ENCODE measurements around the gene CIT.

Gene CIT

GRCh38 chr12:119876761-119877638 lies at the start of gene CIT:
TSS of gene CIT (minus strand) at chr12:119877320. CDS start at chr12:119876168, 1,152 bp downstream.
- TF ChIP-seq CTCF (IDR thresholded peaks at IDR 0.05; ENCODE audit: extremely low read depth, missing control alignments) = no peak
- DNase-seq (ENCODE audit: low spot score) = peak; percentile 96

- TF ChIP-seq CTCF (IDR thresholded peaks at IDR 0.05; ENCODE audit: extremely low read depth, missing control alignments) = no peak
- no peak for DNase-seq (ENCODE audit: low spot score)
These were observed 48.1 kb upstream of the CIT start for GRCh38 chr12:119925269-119925668.

GRCh38 chr12:119920064-119920463 lies 42.9 kb upstream of the CIT start:
- no peak for DNase-seq (ENCODE audit: low spot score)
- TF ChIP-seq CTCF (IDR thresholded peaks at IDR 0.05; ENCODE audit: extremely low read depth, missing control alignments) = no peak

GRCh38 chr12:119915894-119916510 lies 38.9 kb upstream of the CIT start:
- TF ChIP-seq CTCF (IDR thresholded peaks at IDR 0.05; ENCODE audit: extremely low read depth, missing control alignments) = no peak
- no peak for DNase-seq (ENCODE audit: low spot score)

- no peak for DNase-seq (ENCODE audit: low spot score)
- no peak for TF ChIP-seq CTCF (IDR thresholded peaks at IDR 0.05; ENCODE audit: extremely low read depth, missing control alignments)
These were observed 37.5 kb upstream of the CIT start for GRCh38 chr12:119914666-119915065.

- no peak for TF ChIP-seq CTCF (IDR thresholded peaks at IDR 0.05; ENCODE audit: extremely low read depth, missing control alignments)
These were observed 36.6 kb upstream of the CIT start for GRCh38 chr12:119913536-119914330.

More at GRCh38 chr12:119913536-119914330, 36.6 kb upstream of the CIT start:
- DNase-seq (ENCODE audit: low spot score) = no peak
